Activated naive CD4-positive, alpha-beta T cell treated with anti-CD3 and anti-CD28 coated beads for 36 hours (primary cell): Measurements from ENCODE around the gene MTIF3. TPM values are rescaled to one million over a fixed set of nuclear protein-coding genes. Genes with fewer than 3 reads are reported as not detected.

Source experiments
- CTCF ChIA-PET: fragments of 350-600 bp; sonication (Branson Sonifier 250); formaldehyde crosslinking; loops from one replicate; lab custom pipeline; 2021; ENCODE audit warnings: antibody characterized with exemption; lab: Charles Lee
- DNase-seq: peaks from one replicate; pipeline ENCODE4 v3.0.0-alpha.2; 2020
- H3K27ac Mint-ChIP-seq: one replicate; pipeline ENCODE4 v1.8.0; 2021; ENCODE audit warnings: mild to moderate bottlenecking, mixed read lengths
- H3K27me3 Mint-ChIP-seq: one replicate; pipeline ENCODE4 v1.8.0; 2021; ENCODE audit warnings: low read depth, mixed read lengths
- H3K36me3 Mint-ChIP-seq: one replicate; pipeline ENCODE4 v1.8.0; 2021; ENCODE audit warnings: low read depth, mixed read lengths
- H3K4me1 Mint-ChIP-seq: one replicate; pipeline ENCODE4 v1.8.0; 2021; ENCODE audit warnings: low read depth, mixed read lengths
- H3K4me3 Mint-ChIP-seq: one replicate; pipeline ENCODE4 v1.8.0; 2021; ENCODE audit warnings: mild to moderate bottlenecking, moderate library complexity, mixed read lengths
- H3K9me3 Mint-ChIP-seq: one replicate; pipeline ENCODE4 v1.8.0; 2021; ENCODE audit warnings: mixed read lengths
- intact Hi-C: fragments of 100-400 bp; cut with micrococcal nuclease; formaldehyde crosslinking; loops from one replicate; pipeline ENCODE4 v1.15.1; 2023
- total RNA-seq, 2 experiments: library from RNA; stranded (reverse); gene quantifications; one replicate each; pipeline ENCODE4 v1.2.3, GENCODE V29; 2021

MTIF3 gene
- total RNA-seq, 2 experiments from 2014 or later = 34.0 to 42.1 TPM

GRCh38 chr13:27391471-27391870 lies 58.9 kb downstream of the MTIF3 start:
- Mint-ChIP-seq H3K27ac (no peak overlapping the region), H3K4me3 (no peak overlapping the region), H3K27me3 (no peaks in the 10 kb centered on the region), H3K4me1 (no peaks in the 10 kb centered on the region), H3K36me3 (no peaks in the 10 kb centered on the region), H3K9me3 (no peaks in the 10 kb centered on the region)
- CTCF ChIA-PET = interaction anchor here (0.7 kb wide), 1 partner anchor 13 kb away, joined by 3 read pairs; no protein-coding TSS in a partner anchor
- intact Hi-C loops = no loop called here
- no peak for DNase-seq

GRCh38 chr13:27389891-27390290 lies 60.5 kb downstream of the MTIF3 start:
- intact Hi-C loops = no loop called here
- Mint-ChIP-seq H3K36me3 (no peaks in the 10 kb centered on the region), H3K27me3 (no peaks in the 10 kb centered on the region), H3K4me3 (no peak overlapping the region), H3K27ac (no peak overlapping the region), H3K4me1 (no peaks in the 10 kb centered on the region), H3K9me3 (no peaks in the 10 kb centered on the region)
- CTCF ChIA-PET = interaction anchor here (1.0 to 2.1 kb wide), 2 partner anchors 28 to 51 kb away, joined by 3 to 6 read pairs; no protein-coding TSS in a partner anchor
- DNase-seq = no peak

- no peaks in the 10 kb centered on the region for H3K4me1 Mint-ChIP-seq
- no peaks in the 10 kb centered on the region for H3K27me3 Mint-ChIP-seq
- H3K27ac Mint-ChIP-seq = no peak overlapping the region
- CTCF ChIA-PET = interaction anchor here (0.6 to 2.1 kb wide), 2 partner anchors 49 to 769 kb away, joined by 4 to 6 read pairs; no protein-coding TSS in a partner anchor
- no peaks in the 10 kb centered on the region for H3K9me3 Mint-ChIP-seq
- DNase-seq = no peak
- no peaks in the 10 kb centered on the region for H3K36me3 Mint-ChIP-seq
- intact Hi-C loops = no loop called here
- no peak overlapping the region for H3K4me3 Mint-ChIP-seq
These were observed 62.1 kb downstream of the MTIF3 start for GRCh38 chr13:27388241-27388640.

Other genes starting within 250 kb of the MTIF3 start
- 1,000 to 10,000 TPM; 1,766 to 1,839 TPM for gene RPL21, start 199.0 kb downstream of the MTIF3 start, total RNA-seq
- 1 to 10 TPM; 1.5 to 1.6 TPM for gene RASL11A, start 179.7 kb downstream of the MTIF3 start, total RNA-seq
- 100 to 1,000 TPM; 303 to 314 TPM for gene GTF3A, start 25.9 kb downstream of the MTIF3 start, total RNA-seq
- gene LNX2, start 170.0 kb upstream of the MTIF3 start, total RNA-seq = 1 to 10 TPM; 5.8 to 6.4 TPM
- gene POLR1D, start 171.3 kb upstream of the MTIF3 start, total RNA-seq = 100 to 1,000 TPM; 132 to 142 TPM